Fibroblast of gingiva (primary cell): ENCODE data around the gene RPS21.
A peak's percentile ranks its signal among the peaks of the same experiment; 100 is the strongest.

Experiments
- DNase-seq: peaks from one replicate; pipeline ENCODE4 v3.0.0-alpha.2; 2011; ENCODE audit warnings: low read depth

The RPS21 gene

GRCh38 chr20:62386383-62387218 is at the start of gene RPS21:
TSS of gene RPS21 (plus strand) at chr20:62387103. CDS start at chr20:62387339, 236 bp downstream.
- peak; percentile 88 for DNase-seq

GRCh38 chr20:62337558-62338293 is 49.2 kb upstream of the RPS21 start:
- no peak for DNase-seq

GRCh38 chr20:62338294-62338620 is 48.6 kb upstream of the RPS21 start:
- DNase-seq: no peak

GRCh38 chr20:62339647-62340062 is 47.2 kb upstream of the RPS21 start:
- DNase-seq: no peak

GRCh38 chr20:62342910-62343309 is 44.0 kb upstream of the RPS21 start:
- DNase-seq: no peak

- no peak for DNase-seq
Observed at GRCh38 chr20:62344092-62344491, 42.8 kb upstream of the RPS21 start.

GRCh38 chr20:62344782-62345181 is 42.1 kb upstream of the RPS21 start:
- DNase-seq: peak; percentile 86

GRCh38 chr20:62345681-62346370 is 41.1 kb upstream of the RPS21 start:
- no peak for DNase-seq

- DNase-seq: no peak
Observed at GRCh38 chr20:62346398-62347150, 40.3 kb upstream of the RPS21 start.

GRCh38 chr20:62347151-62347404 is 39.8 kb upstream of the RPS21 start:
- DNase-seq: no peak

GRCh38 chr20:62347445-62347844 is 39.5 kb upstream of the RPS21 start:
- DNase-seq: no peak

GRCh38 chr20:62348604-62349003 is 38.3 kb upstream of the RPS21 start:
- no peak for DNase-seq

GRCh38 chr20:62349556-62350097 is 37.3 kb upstream of the RPS21 start:
- no peak for DNase-seq

GRCh38 chr20:62350098-62350628 is 36.7 kb upstream of the RPS21 start:
- no peak for DNase-seq

- DNase-seq: no peak
Observed at GRCh38 chr20:62350629-62351422, 36.1 kb upstream of the RPS21 start.

- DNase-seq: no peak
Observed at GRCh38 chr20:62351469-62352401, 35.2 kb upstream of the RPS21 start.

GRCh38 chr20:62352402-62353288 is 34.3 kb upstream of the RPS21 start:
- peak; percentile 57 for DNase-seq

- no peak for DNase-seq
Observed at GRCh38 chr20:62353289-62354030, 33.4 kb upstream of the RPS21 start.
